Activated T-helper 1 cell treated with anti-CD3 and anti-CD28 coated beads, Interleukin-2, amount 50 U/mL, for 16 hours (primary cell): Measurements from ENCODE around the gene SSBP4.
A peak's percentile ranks its signal among the peaks of the same experiment; 100 is the strongest.

Source experiments
- DNase-seq, 2 donors: peaks; one replicate each; pipeline ENCODE4 v3.0.0-alpha.2; 2020; ENCODE audit warnings: low read depth in 1 of 2, low spot score in 1 of 2

Gene SSBP4

DNA sequence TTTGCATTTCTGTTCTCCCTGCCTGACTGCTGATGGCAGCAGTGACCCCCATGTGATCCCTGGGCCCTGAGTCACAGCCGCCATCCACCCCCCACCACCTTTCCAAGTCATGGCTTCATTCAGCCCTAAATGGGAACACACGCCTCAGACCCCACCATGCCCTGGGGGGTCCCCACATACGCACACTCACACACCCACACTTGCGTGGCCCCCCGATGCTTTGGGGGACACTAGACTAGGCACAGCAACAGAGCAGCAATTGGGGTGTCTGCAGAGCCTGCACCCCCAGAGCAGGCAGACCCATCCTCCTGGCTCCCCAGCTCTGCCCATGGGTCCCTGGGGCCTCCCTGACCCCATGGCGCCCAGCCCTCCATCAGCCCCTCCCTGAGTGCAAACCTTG lies 24.2 kb downstream of the SSBP4 start:
- no peak for DNase-seq

DNA sequence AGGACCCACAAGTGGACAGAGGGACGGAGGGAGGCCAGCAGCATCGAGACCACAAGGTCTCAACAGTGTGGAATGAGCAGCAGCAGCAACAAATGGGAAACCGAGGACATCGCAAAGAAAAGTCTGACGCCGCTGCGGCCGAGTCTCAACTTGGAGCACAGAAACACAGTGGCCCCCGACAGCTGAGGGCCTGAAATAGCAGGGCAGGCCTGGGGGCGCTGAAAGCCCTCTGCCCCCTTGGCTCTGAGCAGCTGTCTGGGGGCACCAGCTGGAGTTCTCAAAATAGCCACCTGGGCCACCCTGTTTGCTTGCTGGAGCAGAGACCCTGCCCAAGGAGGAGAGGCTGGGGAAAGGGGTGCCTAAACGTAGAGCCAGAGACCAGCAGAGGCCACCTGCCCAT lies 24.6 kb downstream of the SSBP4 start:
- no peak for DNase-seq

DNA sequence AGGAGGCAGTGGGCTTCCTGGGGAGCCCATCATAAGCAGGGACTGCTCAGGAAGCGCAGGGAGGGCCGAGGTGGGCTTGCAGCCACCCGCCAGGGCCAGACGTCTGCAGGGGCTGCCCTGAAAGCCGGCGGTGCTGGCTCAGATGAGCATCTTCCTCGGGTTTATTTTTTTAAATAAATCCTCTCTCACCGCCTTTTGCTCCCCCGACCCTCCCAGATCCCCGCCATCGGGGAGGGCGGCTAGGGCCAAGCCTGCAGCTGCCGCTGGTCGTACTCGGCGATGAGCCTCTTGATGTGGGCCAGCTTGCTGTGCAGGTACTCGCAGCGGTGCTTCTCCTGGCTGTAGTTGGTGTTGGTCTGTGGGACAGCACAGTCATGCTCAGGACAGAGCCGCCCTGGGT lies 25.3 kb downstream of the SSBP4 start:
- DNase-seq = no peak

DNA sequence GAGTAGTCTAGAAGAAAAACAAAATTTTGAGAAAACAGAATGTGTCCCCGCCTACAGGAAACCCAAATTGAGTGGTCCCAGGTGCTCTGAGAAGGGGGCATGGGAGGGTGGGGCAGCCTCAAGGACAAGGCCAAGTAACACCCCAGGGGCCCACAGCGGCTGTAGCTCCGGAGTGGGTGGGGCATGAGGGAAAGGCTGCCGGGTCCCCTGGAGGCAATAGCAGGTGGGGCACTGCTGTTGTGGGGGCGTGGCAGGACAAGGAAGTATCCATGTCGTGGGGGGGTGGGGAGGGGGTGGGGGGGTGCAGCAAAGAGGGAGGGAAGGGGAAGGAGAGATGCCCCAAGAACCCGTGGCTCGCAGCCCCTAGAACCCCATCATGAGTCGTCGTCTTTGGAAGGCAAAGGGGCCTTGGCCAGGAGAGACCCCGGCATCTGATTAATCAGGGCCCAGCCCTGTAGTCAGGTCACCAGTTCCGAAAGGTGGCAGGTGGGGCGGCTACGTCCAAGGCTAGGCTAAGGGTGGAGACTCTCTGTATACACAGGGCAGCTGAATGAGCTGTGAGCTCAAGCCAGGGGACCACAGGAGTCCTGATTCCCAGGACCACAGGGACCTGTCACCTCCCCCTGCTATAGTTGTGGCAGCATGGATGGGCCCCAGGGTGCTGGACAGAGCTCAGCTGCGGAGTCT lies 26.2 kb downstream of the SSBP4 start:
- no peak for DNase-seq

DNA sequence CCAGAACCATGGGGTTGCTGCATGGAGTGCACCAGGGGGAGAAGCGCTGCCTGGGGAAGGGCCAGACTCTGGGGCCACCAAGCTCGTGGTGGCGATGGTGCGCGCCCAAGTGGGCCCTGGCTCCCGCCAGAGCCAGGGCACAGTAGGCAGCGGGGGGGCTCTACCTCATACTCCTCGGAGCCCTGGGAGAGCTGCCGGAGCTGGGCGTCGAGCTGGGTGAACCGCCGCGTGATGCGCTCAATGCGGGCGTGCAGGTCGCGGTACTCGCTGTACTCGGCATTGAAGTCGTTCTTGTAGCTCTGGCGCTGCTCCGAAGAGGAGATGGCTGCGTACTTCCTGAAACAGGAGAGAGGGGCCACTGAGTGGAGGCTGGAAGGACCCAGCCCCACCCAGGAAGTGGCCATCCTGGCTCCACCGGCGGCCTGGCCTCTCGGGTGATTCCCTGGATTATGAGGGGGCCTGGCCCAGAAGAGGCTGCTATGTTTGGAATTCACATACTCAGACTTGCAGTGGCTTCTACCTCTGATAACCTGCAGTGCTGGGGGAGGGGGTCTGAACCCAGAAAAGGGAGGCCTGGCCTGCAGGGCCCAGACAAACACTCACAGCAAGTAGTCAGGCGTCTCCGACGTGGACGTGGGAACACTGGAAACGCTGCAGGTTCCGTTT lies 27.1 kb downstream of the SSBP4 start:
- DNase-seq = no peak

DNA sequence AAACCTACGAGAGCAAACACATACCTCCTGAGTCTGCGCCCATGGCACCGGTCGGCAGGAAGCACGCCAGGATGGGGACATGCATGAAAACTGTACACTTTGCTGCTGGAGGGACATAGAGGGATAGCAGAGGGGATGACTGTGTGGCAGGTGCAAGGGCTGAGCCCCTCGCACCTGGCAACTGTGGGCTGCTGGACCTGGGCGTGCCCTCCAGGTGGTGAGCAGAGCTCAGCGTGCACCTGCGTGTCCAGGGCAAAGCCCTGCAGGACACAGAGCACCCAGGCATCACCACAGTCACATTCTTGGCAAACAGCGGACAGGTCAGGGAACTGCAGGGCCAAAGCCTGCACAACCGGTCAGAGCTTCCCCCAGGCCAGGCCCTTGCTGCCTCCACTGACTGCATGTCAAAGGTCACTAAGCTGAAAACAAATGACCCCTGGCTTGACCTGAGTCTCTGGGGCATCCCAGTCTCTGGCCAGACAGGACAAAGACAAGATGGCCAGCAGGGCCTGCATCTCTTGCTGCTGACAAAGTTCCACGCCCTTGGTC lies 27.7 kb downstream of the SSBP4 start:
- no peak for DNase-seq

DNA sequence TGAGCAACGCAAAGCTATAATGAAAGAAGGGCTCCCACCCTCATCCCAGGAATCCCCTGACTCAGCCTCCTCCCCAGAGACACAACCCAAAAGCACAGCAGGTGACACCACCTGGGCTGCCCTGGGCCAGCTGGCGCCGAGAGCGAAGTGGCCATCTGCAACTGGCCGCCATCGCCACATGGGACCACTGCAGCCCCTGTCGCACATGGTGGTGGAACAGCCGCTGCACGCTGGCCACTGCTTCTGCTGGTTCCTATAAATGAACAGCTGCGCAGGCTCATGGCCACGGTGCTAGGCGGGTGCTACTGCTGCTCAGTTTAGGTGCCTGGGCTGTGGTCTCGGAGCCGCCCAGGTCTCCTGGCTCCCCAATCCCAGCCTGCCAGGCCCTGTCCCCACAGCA lies 30.4 kb downstream of the SSBP4 start:
- no peak for DNase-seq

DNA sequence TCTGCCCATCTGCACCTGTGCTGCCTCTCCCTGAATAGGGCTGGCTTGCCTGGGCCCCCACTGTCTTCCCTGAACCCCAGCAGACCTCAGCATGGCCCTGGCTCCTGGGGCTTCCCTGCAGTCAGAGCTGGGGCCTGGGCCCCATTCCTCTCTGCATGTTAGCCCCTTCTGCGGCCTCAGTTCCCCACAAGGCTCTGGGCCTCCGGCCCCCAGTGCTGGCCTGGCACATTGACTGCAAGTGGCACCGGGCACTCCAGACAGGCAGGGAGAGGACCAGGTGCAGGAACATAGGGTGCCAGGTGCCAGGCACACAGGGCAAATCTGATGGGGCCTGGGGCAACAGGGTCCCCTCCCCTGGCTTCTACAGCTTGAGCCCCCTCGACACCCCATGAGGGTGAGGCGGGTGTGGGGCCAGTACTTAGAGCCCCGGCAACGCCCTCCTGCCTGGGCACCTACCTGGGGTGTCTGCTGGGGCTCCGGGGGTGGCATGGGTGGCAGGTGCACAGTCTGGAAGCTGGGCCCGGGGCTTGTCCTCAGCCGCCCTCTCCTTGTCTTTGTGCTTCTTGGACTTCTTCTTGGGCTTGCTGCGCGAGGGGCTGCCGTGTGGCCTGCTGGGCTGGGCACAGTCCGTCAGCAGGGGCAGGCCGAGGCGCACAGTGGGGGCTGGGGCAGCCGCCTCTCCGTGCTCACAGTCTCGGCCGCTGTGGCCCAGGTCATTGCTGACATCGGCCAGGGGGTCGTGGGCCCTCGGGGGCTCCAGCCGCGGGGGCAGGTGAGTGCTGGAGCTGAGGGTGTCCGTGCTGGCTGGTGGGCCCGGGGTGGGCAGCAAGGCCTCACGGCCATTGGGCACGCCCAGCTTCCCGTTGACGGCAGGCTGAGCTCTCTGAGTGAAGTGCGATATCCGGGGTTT lies 31.1 kb downstream of the SSBP4 start:
- DNase-seq = no peak

DNA sequence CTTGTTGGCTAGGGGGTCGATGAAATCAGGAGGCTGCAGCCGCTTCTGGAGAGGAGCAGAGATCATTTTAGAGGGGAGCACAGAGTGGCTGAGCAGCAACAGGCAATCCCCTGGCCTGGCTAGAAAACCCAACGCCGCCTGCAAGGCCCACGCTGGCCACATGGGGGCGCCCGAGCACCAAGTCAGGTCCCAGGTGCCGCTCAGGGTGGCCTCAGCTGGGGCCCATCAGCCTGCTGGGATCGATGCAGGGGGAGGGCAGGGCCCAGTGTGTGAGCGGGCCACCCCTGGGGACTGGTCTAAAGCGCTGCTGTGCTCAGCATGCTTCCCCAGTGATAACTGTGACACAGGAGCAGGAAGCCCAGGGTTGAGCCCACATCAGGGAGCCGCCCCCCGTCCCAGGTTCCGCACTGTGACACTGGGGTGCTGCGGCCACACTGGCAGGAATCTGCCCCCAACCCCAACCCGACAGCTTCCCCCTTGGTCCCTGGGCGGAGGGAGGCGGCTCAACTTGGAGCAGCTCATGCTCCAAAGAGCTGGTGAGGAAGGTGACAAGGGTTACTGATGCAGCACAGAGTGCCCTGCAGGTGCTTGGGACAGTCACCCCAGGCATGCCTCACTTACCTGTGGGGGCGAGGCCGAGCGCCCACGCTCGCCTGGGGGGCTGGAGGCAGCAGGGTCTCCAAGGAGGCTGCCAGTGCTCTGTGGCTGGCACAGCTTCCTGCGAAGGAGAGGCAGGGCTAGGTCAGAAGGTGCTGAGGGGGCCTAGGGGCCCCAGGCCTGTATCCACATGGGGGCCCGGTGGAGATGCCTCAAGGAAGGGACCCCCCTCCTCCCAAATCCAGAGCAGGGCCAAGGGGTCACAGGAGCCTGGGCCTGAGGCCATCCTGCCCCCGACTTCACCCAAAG lies 32.0 kb downstream of the SSBP4 start:
- DNase-seq = peak; percentile 79 to 91

DNA sequence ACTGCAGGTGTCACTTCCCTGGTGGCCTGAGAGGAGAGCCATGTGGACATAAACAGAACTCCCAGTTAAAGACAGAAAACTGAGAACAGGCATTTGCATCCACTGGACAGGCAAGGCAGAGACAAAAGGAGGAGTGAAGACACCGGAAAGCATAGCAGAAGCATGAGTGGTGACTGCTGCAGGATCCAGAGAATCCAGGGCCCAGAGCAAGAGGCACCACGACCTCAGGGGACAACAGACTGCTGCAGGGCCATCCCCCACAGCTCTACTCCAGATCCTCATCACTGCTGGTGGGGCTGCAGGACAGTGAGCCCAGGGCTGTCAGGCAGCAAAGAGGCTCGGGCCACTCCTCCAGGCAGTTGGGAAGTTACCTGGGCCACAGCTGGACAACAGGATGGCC lies 33.2 kb downstream of the SSBP4 start:
- DNase-seq = no peak

DNA sequence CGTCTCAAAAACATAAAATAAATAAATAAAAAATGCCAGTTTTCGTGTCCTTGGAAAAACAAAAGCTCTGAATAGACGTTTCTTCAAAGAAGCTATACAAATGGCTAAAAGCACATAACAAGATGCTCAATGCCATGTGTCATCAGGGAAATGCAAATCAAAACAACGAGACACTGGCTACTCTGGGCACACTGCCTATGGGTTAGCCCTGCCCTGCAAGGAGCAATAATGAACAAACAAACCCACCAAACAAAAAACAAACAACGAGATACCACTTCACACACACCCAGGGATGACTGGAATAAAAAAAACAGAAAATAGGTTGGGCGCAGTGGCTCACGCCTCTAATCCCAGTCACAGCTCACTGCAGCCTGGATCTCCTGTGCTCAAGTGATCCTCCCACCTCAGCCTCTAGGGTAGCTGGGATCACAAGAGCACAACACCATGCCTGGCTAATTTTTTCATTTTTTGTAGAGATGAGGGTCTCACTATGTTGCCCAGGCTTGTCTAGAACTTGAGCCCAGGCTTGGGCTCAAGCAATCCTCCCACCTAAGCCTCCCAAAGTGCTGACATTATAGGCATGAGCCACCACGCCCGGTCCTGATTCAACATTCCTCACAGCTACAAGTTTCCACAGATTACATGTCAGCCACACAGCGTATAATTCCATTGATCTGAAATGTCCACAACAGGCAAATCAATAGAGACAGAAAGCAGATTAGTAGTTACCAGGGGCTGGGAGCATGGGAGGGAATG lies 34.2 kb downstream of the SSBP4 start:
- DNase-seq = no peak

DNA sequence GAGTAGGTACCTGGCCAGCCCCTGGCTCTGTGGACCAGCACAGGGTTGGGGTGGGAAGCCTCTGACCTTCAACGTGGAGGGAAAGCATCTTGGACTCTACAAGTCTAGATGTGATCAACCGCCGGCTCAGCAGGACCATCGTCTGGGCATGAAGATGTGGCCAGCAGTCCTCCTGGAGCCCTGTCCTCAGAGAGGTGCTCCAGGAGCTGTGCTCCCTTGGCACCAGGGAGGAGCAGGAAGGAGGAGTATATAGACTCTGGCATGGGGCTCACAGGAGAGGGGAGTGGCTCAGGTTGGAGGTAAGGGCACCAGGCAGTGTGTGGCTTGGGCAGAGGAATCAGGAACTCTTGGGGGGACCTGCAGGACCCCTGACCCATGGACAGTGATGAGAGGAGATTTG lies 37.1 kb downstream of the SSBP4 start:
- no peak for DNase-seq

DNA sequence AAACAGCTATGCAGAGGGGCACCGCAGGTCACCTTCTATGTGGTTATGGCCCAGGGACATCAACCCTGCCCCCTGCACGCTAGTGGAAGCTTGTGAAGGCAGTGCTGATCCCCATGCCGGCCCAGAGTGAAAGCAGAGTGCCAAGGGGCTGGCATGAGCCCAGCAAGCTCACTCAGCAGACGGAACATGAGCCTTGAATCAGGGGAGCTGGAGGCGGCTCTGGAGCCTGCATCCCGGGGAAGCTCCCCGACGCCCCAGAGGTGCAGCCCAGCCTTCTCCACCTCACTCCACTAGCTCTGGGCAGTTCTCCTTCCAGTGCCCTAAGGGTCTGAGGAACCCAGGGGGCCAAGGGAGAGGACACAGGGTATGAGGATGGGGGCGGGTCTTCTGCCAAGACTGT lies 37.8 kb downstream of the SSBP4 start:
- DNase-seq = no peak

DNA sequence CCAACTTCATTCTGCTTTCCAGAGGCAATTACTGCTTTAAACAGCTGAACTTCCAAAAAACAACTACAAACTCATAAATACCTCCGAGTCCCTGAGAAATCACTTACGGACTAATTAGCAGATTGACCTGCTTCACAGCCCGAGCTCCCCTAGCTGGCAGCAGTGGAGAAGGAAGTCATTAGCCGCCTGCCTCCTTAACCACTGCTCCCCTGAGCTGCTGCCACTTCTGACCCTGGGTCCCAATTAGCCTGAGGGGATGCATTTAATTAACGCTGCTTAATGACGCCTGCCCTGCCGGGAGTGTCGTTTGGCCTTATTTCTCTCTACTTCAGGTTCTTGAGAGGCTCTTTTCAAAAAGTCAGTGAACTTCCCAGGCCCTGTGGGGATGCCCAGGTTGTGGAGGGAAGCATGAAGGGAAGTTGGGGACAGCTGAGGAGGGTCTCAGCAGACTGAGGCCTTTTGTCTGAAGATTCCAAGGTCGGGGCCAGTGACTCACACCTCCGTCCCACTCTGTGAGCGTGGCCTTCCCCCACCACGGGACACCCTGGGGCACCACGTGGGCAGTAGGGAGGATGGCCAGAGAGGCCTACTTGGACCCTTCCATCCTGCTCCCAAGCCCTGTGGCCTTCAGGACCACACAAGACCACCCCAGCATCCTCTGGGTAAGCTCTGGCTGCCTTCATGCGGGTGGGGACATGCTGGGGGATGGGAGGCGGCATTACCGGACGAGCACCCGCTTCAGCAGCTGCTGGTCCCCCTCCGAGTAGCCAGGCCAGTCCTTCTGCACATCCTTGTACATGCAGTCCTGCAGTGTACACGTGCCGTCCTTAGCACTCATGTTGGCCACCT lies 38.5 kb downstream of the SSBP4 start:
- no peak for DNase-seq

DNA sequence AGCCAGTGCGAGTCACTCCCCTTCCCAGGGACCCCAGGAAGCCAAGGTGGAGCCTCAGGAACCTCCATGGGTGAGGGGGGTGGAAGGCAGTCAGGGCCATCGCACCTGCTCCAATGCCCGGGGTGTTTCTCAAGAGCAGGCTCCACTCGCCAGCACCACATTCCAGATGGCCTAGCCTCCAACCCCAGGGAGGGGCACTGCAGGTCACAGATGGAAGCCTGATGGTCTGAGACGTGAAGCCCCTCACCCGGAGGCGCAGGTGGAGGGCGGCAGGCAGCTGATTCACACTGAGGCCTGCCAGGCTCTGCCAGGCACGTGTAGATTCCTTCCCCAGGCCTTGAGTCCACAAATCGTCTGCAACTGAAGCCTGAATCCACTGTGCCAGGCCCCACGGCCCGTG lies 41.7 kb downstream of the SSBP4 start:
- no peak for DNase-seq

DNA sequence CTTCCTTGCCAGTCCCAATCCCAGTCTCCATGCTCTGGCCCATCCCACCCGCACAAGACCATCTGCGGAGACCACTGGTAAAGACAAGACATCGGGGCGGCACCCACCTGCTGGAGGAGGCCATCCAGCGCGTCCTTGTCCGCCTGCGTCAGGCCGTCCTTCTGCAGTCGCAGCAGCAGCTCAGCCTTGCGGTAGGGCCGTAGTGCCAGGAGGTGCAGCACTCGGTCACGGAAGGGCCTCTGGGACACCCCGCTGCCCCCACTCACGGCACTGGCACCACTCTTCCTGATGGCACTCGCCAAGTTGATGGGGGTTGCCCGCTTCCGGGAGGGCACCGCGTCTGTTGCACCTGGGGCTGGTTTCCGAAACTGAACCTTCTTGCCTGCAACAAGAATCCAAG lies 42.3 kb downstream of the SSBP4 start:
- no peak for DNase-seq

DNA sequence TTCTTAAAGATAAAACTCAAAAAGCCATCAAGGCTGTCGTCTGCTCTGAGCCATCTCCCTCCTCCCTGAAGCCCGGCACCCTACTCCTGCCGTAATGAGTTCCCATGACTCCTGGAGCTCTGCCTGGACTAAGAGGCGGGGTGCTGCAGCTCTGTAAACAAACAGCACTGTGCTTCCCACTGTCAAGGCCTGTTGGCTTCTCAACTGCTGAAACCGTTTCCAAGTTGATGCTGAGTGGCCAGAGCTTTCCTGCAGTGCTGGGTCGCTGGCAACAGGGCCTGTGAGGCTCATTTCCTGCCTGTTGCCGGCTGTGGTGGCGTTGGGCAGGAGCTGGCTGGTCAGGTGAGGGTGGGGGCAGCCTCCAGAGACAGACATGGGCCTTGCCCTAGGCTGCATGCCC lies 45.4 kb downstream of the SSBP4 start:
- no peak for DNase-seq

DNA sequence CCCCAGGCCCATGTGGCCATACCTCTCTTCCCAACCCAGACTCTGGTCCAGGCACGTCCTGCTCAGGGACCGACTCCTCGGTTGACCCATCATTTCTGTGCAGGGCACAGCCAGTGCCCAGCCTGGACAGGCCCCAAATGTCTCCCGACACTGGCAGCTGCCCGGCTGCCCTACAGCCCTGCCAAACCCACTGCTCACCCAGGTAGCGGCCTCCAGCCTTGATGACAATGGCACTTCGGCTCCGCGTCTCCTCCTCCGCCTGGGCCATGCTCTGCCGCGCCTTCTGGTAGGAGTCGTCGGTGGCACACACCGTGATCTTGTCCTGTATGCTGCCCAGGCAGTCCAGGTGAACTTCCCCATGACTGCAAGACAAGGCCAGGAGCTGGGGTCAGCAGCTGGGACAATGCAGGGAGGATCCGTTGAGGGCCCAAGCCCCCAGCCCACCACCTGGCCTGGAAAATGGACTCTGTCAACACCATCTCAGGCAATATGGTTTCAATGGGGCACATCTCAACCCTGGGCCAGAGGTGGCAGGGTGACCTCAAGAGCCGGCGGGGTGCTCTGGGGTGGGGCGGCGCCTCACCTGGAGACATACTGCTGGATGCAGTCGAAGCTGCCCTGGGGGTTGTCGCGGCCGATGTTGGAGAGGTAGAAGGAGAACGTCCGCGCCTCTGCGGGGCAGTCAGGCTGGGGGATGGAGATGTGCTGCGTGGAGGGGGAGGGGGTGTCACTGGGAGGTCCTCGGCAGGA lies 46.2 kb downstream of the SSBP4 start:
- DNase-seq = no peak

DNA sequence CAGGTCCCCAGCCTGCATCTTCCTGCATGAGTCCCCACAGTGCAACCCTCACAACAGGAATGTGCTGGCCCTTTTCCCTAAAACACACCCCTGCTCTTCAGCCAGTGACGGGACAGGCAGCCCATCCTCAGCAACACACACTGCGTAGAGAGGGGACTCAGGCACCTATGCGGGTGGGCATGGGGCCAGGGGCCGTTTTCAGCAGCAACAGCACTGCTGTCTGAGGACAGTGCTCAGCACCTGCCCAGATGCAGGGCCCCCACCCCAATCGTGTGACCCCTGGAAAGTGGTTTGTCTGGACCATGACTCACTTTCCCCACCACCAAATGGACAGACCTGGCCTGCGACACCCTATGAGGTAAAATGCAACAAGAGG lies 46.8 kb downstream of the SSBP4 start:
- DNase-seq = no peak
